Fibroblast of peridontal ligament (primary cell): ENCODE results near the gene HOXA7.

Source experiments
- DNase-seq: peaks from one replicate; pipeline ENCODE4 v3.0.0-alpha.2; 2010; ENCODE audit errors: extremely low read depth

The HOXA7 gene

GRCh38 chr7:27133409-27134231, 22.9 kb downstream of the HOXA7 start:
- no peak for DNase-seq

GRCh38 chr7:27132978-27133377, 23.5 kb downstream of the HOXA7 start:
- DNase-seq: no peak

- no peak for DNase-seq
These were observed 24.3 kb downstream of the HOXA7 start for GRCh38 chr7:27132214-27132613.

GRCh38 chr7:27131390-27131819, 25.1 kb downstream of the HOXA7 start:
- no peak for DNase-seq

- no peak for DNase-seq
These were observed 25.7 kb downstream of the HOXA7 start, which contains the start of gene HOXA4 for GRCh38 chr7:27130540-27131389. Gene HOXA4 (minus strand): TSS chr7:27130757. CDS start chr7:27130733, 24 bp downstream.

GRCh38 chr7:27129729-27130539, 26.5 kb downstream of the HOXA7 start:
- no peak for DNase-seq

GRCh38 chr7:27128776-27129728, 27.4 kb downstream of the HOXA7 start:
- DNase-seq: no peak

GRCh38 chr7:27128034-27128433, 28.4 kb downstream of the HOXA7 start:
- DNase-seq: no peak

- no peak for DNase-seq
These were observed 29.7 kb downstream of the HOXA7 start for GRCh38 chr7:27126596-27127327.

GRCh38 chr7:27125986-27126394, 30.5 kb downstream of the HOXA7 start:
- no peak for DNase-seq

- no peak for DNase-seq
These were observed 31.4 kb downstream of the HOXA7 start for GRCh38 chr7:27124902-27125689.

GRCh38 chr7:27124096-27124901, 32.2 kb downstream of the HOXA7 start:
- no peak for DNase-seq

- no peak for DNase-seq
These were observed 32.9 kb downstream of the HOXA7 start for GRCh38 chr7:27123477-27124053.

- DNase-seq: no peak
These were observed 33.4 kb downstream of the HOXA7 start for GRCh38 chr7:27123007-27123476.

- no peak for DNase-seq
These were observed 34.2 kb downstream of the HOXA7 start for GRCh38 chr7:27122077-27122910.

GRCh38 chr7:27121684-27122076, 34.8 kb downstream of the HOXA7 start:
- DNase-seq: no peak

GRCh38 chr7:27119412-27119911, 37.0 kb downstream of the HOXA7 start:
- DNase-seq: no peak
